Measurements from ENCODE around the gene ENHO. TPM values are rescaled to one million over a fixed set of nuclear protein-coding genes. Genes with fewer than 3 reads are reported as not detected.

The ENHO gene
- total and polyA plus RNA-seq, 2 experiments from 2014 or later: not detected

DNA sequence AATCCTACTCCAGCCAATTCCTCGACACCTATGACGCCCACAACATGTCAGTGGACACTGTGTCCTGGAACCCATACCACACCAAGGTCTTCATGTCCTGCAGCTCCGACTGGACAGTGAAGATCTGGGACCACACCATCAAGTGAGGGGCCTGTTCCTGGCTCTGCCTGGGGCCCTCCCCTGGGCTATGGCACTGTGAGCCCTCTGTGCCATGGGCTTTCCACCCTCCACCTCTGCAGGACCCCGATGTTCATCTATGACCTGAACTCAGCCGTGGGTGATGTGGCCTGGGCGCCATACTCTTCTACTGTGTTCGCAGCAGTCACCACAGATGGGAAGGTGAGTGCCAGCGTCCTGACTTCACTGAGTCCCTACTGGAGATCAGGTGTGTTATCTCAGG lies 8.4 kb downstream of the ENHO start:
- no peak overlapping the region for H3K4me2 ChIP-seq (ENCODE audit: unreplicated experiment)
- no peaks in the 10 kb centered on the region for H3K79me2 ChIP-seq (ENCODE audit: insufficient read depth)
- H4K20me1 ChIP-seq (ENCODE audit: insufficient read depth): no peaks in the 10 kb centered on the region
- in situ Hi-C loops (cut with MboI): loop anchor here (25.0 kb wide), 1 partner anchor 98 kb away; the partner anchor contains the start of genes DCTN3 and RPP25L
- H3K27ac ChIP-seq: no peak overlapping the region
- no peaks in the 10 kb centered on the region for H3K36me3 ChIP-seq (ENCODE audit: low read depth)
- WGBS, 2 experiments (ENCODE audit: low coverage in 1 of 2, low lambda C conversion rate in 2 of 2, missing lambda C conversion rate in 2 of 2): 51 to 60% methylated on average over 8 of the region's 8 CpGs
- no peaks in the 10 kb centered on the region for H3F3A ChIP-seq (ENCODE audit: insufficient read depth)
- H3K9me2 ChIP-seq (ENCODE audit: insufficient read depth): no peaks in the 10 kb centered on the region
- no peak for TF ChIP-seq EZH2phosphoT487 (IDR thresholded peaks at IDR 0.05; ENCODE audit: insufficient read depth, low read depth)
- TF ChIP-seq EZH2 (IDR thresholded peaks at IDR 0.05; ENCODE audit: insufficient read depth, poor library complexity, severe bottlenecking): no peak
- no peak overlapping the region for H2AFZ ChIP-seq
- H3K4me3 ChIP-seq: no peak overlapping the region
- no peaks in the 10 kb centered on the region for H3K9me3 ChIP-seq (ENCODE audit: low read depth)
- DNase-seq: no peak
- H3K4me1 ChIP-seq (ENCODE audit: insufficient read depth): no peaks in the 10 kb centered on the region
- H3K27me3 ChIP-seq (replicated peaks; ENCODE audit: insufficient read depth): peaks cover 20% of the 10 kb centered on the region
- no peak overlapping the region for H3K9ac ChIP-seq

GRCh38 chr9:34513567-34514214 lies 9.1 kb downstream of the ENHO start:
- Histone ChIP-seq H3K9me3 (ENCODE audit: low read depth) (no peaks in the 10 kb centered on the region), H3K27ac (no peak overlapping the region), H3K4me2 (ENCODE audit: unreplicated experiment) (no peak overlapping the region), H3K36me3 (ENCODE audit: low read depth) (no peaks in the 10 kb centered on the region), H3F3A (ENCODE audit: insufficient read depth) (no peaks in the 10 kb centered on the region), H2AFZ (no peak overlapping the region), H3K4me3 (no peak overlapping the region), H3K79me2 (ENCODE audit: insufficient read depth) (no peaks in the 10 kb centered on the region), H4K20me1 (ENCODE audit: insufficient read depth) (no peaks in the 10 kb centered on the region), H3K27me3 (replicated peaks; ENCODE audit: insufficient read depth) (peaks cover 27% of the 10 kb centered on the region), H3K9ac (no peak overlapping the region), H3K4me1 (ENCODE audit: insufficient read depth) (no peaks in the 10 kb centered on the region), H3K9me2 (ENCODE audit: insufficient read depth) (no peaks in the 10 kb centered on the region)
- in situ Hi-C loops (cut with MboI): loop anchor here (25.0 kb wide), 1 partner anchor 99 kb away; the partner anchor contains the start of genes DCTN3 and RPP25L
- WGBS, 2 experiments (ENCODE audit: low coverage in 1 of 2, low lambda C conversion rate in 2 of 2, missing lambda C conversion rate in 2 of 2): 37 to 43% methylated on average over 2 of the region's 2 CpGs
- TF ChIP-seq EZH2 (IDR thresholded peaks at IDR 0.05; ENCODE audit: insufficient read depth, poor library complexity, severe bottlenecking) (no peak), EZH2phosphoT487 (IDR thresholded peaks at IDR 0.05; ENCODE audit: insufficient read depth, low read depth) (no peak)
- peak; percentile 43 for DNase-seq

DNA sequence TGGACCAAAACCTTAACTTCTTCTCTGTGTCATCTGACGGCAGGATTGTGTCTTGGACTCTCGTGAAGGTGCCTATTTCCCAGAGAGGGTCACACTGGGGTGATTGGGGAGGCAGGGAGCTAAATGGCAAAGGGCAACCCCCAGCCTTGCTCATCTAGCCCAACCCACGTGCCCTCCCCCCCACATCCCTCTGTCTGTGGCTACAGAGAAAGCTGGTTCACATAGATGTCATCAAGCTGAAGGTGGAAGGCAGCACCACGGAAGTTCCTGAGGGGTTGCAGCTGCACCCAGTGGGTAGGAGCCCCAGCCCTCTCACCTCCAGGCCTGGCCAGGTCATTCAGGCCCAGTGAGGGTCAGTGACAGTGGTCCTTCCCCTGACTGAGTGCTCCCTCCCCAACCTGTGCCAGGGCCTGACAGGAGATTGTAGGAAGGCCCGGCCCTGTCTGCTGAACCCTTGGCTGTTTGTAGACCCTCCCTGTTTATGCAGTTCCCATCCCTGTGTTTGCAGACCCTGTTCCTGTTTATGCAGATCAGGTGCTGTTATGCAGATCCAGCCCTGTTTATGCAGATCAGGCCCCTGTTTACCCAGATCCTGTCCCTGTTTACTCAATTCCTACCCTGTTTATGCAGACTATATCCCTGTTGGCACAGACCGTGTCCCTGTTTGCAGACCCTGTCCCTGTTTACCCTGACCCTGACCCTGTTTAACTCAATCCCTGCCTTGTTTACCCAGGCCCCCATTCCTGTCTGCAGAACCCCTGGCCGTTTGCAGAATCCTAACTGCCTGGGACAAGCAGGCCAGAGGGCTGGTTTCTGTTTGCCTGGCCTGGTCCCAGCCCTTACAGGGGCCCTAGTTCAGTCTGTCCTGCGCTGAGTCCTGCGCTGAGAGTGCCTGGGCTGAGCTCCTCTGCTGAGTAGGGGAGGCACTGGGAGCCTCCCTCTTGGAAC lies 10.4 kb downstream of the ENHO start:
- Histone ChIP-seq H4K20me1 (ENCODE audit: insufficient read depth) (no peaks in the 10 kb centered on the region), H3K9ac (no peak overlapping the region), H3K4me3 (no peak overlapping the region), H3K27me3 (replicated peaks; ENCODE audit: insufficient read depth) (peaks cover 31% of the 10 kb centered on the region), H3K27ac (no peak overlapping the region), H3K9me3 (ENCODE audit: low read depth) (no peaks in the 10 kb centered on the region), H3K4me2 (ENCODE audit: unreplicated experiment) (no peak overlapping the region), H2AFZ (no peak overlapping the region), H3K36me3 (ENCODE audit: low read depth) (no peaks in the 10 kb centered on the region), H3K4me1 (ENCODE audit: insufficient read depth) (no peaks in the 10 kb centered on the region), H3K9me2 (ENCODE audit: insufficient read depth) (no peaks in the 10 kb centered on the region), H3K79me2 (ENCODE audit: insufficient read depth) (no peaks in the 10 kb centered on the region), H3F3A (ENCODE audit: insufficient read depth) (no peaks in the 10 kb centered on the region)
- in situ Hi-C loops (cut with MboI): loop anchor here (25.0 kb wide), 1 partner anchor 100 kb away; the partner anchor contains the start of genes DCTN3 and RPP25L
- TF ChIP-seq EZH2phosphoT487 (IDR thresholded peaks at IDR 0.05; ENCODE audit: insufficient read depth, low read depth): no peak
- no peak for TF ChIP-seq EZH2 (IDR thresholded peaks at IDR 0.05; ENCODE audit: insufficient read depth, poor library complexity, severe bottlenecking)
- DNase-seq: no peak
- 25 to 29% methylated on average over 9 of the region's 9 CpGs for WGBS, 2 experiments (ENCODE audit: low coverage in 1 of 2, low lambda C conversion rate in 2 of 2, missing lambda C conversion rate in 2 of 2)

Measured in GM23248 (cell line).